Activated naive CD8-positive, alpha-beta T cell treated with anti-CD3 and anti-CD28 coated beads for 36 hours (primary cell): ENCODE measurements around the gene FIZ1. TPM values are rescaled to one million over a fixed set of nuclear protein-coding genes. Genes with fewer than 3 reads are reported as not detected.

Experiments
- DNase-seq: peaks from one replicate; pipeline ENCODE4 v3.0.0; 2021
- H3K27ac Mint-ChIP-seq: one replicate; pipeline ENCODE4 v1.8.0; 2022; ENCODE audit warnings: mild to moderate bottlenecking, moderate library complexity, mixed read lengths
- H3K27me3 Mint-ChIP-seq: one replicate; pipeline ENCODE4 v1.8.0; 2022; ENCODE audit warnings: mild to moderate bottlenecking, mixed read lengths
- H3K36me3 Mint-ChIP-seq: one replicate; pipeline ENCODE4 v1.8.0; 2021; ENCODE audit warnings: mild to moderate bottlenecking, mixed read lengths
- H3K4me1 Mint-ChIP-seq: one replicate; pipeline ENCODE4 v1.8.0; 2021; ENCODE audit warnings: mixed read lengths
- H3K4me3 Mint-ChIP-seq: one replicate; pipeline ENCODE4 v1.8.0; 2022; ENCODE audit warnings: mild to moderate bottlenecking, moderate library complexity, mixed read lengths
- H3K9me3 Mint-ChIP-seq: one replicate; pipeline ENCODE4 v1.8.0; 2022; ENCODE audit warnings: mixed read lengths
- total RNA-seq, 2 experiments: library from RNA; stranded (reverse); gene quantifications; one replicate each; pipeline ENCODE4 v1.2.3, GENCODE V29; 2021

FIZ1 gene
- total RNA-seq, 2 experiments from 2014 or later: 19.8 to 20.7 TPM

GRCh38 chr19:55554302-55554701, 45.0 kb downstream of the FIZ1 start:
- Mint-ChIP-seq H3K27ac (no peak overlapping the region), H3K4me1 (no peaks in the 10 kb centered on the region), H3K36me3 (no peaks in the 10 kb centered on the region), H3K9me3 (no peaks in the 10 kb centered on the region), H3K4me3 (no peak overlapping the region), H3K27me3 (no peaks in the 10 kb centered on the region)
- no peak for DNase-seq

GRCh38 chr19:55553217-55554182, 45.8 kb downstream of the FIZ1 start:
- DNase-seq: no peak
- Mint-ChIP-seq H3K36me3 (no peaks in the 10 kb centered on the region), H3K4me1 (no peaks in the 10 kb centered on the region), H3K4me3 (no peak overlapping the region), H3K27me3 (peaks cover 2% of the 10 kb centered on the region), H3K27ac (no peak overlapping the region), H3K9me3 (no peaks in the 10 kb centered on the region)

GRCh38 chr19:55552620-55553019, 46.7 kb downstream of the FIZ1 start:
- Mint-ChIP-seq H3K27me3 (peaks cover 11% of the 10 kb centered on the region), H3K9me3 (no peaks in the 10 kb centered on the region), H3K4me3 (no peak overlapping the region), H3K4me1 (no peaks in the 10 kb centered on the region), H3K27ac (no peak overlapping the region), H3K36me3 (no peaks in the 10 kb centered on the region)
- no peak for DNase-seq

- no peak for DNase-seq
- Mint-ChIP-seq H3K36me3 (no peaks in the 10 kb centered on the region), H3K4me3 (no peak overlapping the region), H3K27ac (no peak overlapping the region), H3K9me3 (no peaks in the 10 kb centered on the region), H3K4me1 (peaks cover 2% of the 10 kb centered on the region), H3K27me3 (peaks cover 15% of the 10 kb centered on the region)
These were observed 47.1 kb downstream of the FIZ1 start for GRCh38 chr19:55552206-55552605.

- H3K27me3 Mint-ChIP-seq: peaks cover 33% of the 10 kb centered on the region
- no peak overlapping the region for H3K4me3 Mint-ChIP-seq
- no peaks in the 10 kb centered on the region for H3K36me3 Mint-ChIP-seq
- peaks cover 2% of the 10 kb centered on the region for H3K4me1 Mint-ChIP-seq
- H3K9me3 Mint-ChIP-seq: no peaks in the 10 kb centered on the region
- DNase-seq: no peak
- H3K27ac Mint-ChIP-seq: no peak overlapping the region
These were observed 49.0 kb downstream of the FIZ1 start for GRCh38 chr19:55550321-55550650.

- DNase-seq: no peak
- Mint-ChIP-seq H3K4me3 (no peak overlapping the region), H3K27me3 (peaks cover 35% of the 10 kb centered on the region), H3K4me1 (peaks cover 2% of the 10 kb centered on the region), H3K36me3 (no peaks in the 10 kb centered on the region), H3K9me3 (no peaks in the 10 kb centered on the region), H3K27ac (no peak overlapping the region)
These were observed 49.6 kb downstream of the FIZ1 start for GRCh38 chr19:55549500-55550320.

GRCh38 chr19:55546822-55547614, 52.3 kb downstream of the FIZ1 start:
- no peak overlapping the region for H3K4me3 Mint-ChIP-seq
- no peaks in the 10 kb centered on the region for H3K9me3 Mint-ChIP-seq
- no peaks in the 10 kb centered on the region for H3K36me3 Mint-ChIP-seq
- H3K4me1 Mint-ChIP-seq: peaks cover 2% of the 10 kb centered on the region
- H3K27ac Mint-ChIP-seq: no peak overlapping the region
- no peak for DNase-seq
- peaks cover 35% of the 10 kb centered on the region for H3K27me3 Mint-ChIP-seq

GRCh38 chr19:55546011-55546410, 53.3 kb downstream of the FIZ1 start:
- H3K4me1 Mint-ChIP-seq: peaks cover 2% of the 10 kb centered on the region
- H3K4me3 Mint-ChIP-seq: no peak overlapping the region
- no peaks in the 10 kb centered on the region for H3K36me3 Mint-ChIP-seq
- no peak for DNase-seq
- H3K9me3 Mint-ChIP-seq: no peaks in the 10 kb centered on the region
- no peak overlapping the region for H3K27ac Mint-ChIP-seq
- peaks cover 38% of the 10 kb centered on the region for H3K27me3 Mint-ChIP-seq

- Mint-ChIP-seq H3K27ac (no peak within 1 kb of the TSS), H3K4me3 (no peak within 1 kb of the TSS), H3K9me3 (no peaks in the 10 kb centered on the region), H3K36me3 (no peaks in the 10 kb centered on the region), H3K27me3 (peaks cover 38% of the 10 kb centered on the region), H3K4me1 (peaks cover 2% of the 10 kb centered on the region)
- no peak for DNase-seq
These were observed 53.9 kb downstream of the FIZ1 start, which contains the start of gene SBK3 for GRCh38 chr19:55545443-55545842. SBK3 (minus strand) TSS chr19:55545543; CDS start chr19:55545543, 0 bp downstream.

- no peak for DNase-seq
- Mint-ChIP-seq H3K4me3 (no peak overlapping the region), H3K9me3 (no peaks in the 10 kb centered on the region), H3K36me3 (no peaks in the 10 kb centered on the region), H3K27me3 (peaks cover 38% of the 10 kb centered on the region), H3K4me1 (peaks cover 2% of the 10 kb centered on the region), H3K27ac (no peak overlapping the region)
These were observed 54.4 kb downstream of the FIZ1 start for GRCh38 chr19:55544776-55545439.

- DNase-seq: no peak
- no peaks in the 10 kb centered on the region for H3K36me3 Mint-ChIP-seq
- peaks cover 2% of the 10 kb centered on the region for H3K4me1 Mint-ChIP-seq
- no peak overlapping the region for H3K4me3 Mint-ChIP-seq
- H3K27ac Mint-ChIP-seq: no peak overlapping the region
- no peaks in the 10 kb centered on the region for H3K9me3 Mint-ChIP-seq
- peaks cover 38% of the 10 kb centered on the region for H3K27me3 Mint-ChIP-seq
These were observed 55.3 kb downstream of the FIZ1 start for GRCh38 chr19:55544014-55544413.

- Mint-ChIP-seq H3K4me3 (no peak overlapping the region), H3K36me3 (no peaks in the 10 kb centered on the region), H3K27me3 (peaks cover 37% of the 10 kb centered on the region), H3K27ac (no peak overlapping the region), H3K9me3 (no peaks in the 10 kb centered on the region), H3K4me1 (peaks cover 2% of the 10 kb centered on the region)
- no peak for DNase-seq
These were observed 55.8 kb downstream of the FIZ1 start for GRCh38 chr19:55543567-55543966.

GRCh38 chr19:55542292-55542855, 56.9 kb downstream of the FIZ1 start:
- Mint-ChIP-seq H3K9me3 (no peaks in the 10 kb centered on the region), H3K36me3 (no peaks in the 10 kb centered on the region), H3K4me1 (peaks cover 1% of the 10 kb centered on the region), H3K27ac (no peak overlapping the region), H3K4me3 (no peak overlapping the region), H3K27me3 (peaks cover 25% of the 10 kb centered on the region)
- no peak for DNase-seq
